HTERT RPE-1 (cell line): ENCODE results near the gene GRXCR2.
"Not testable (repeated sequence)": the region's sequence is repeated elsewhere in the genome, so short reads cannot be mapped to it uniquely, and the experiment has no call there.

Source experiments
- in situ Hi-C: fragments of 300-500 bp; cut with MboI; formaldehyde crosslinking; loops from 4 replicates; pipeline ENCODE4 v1.14.3; 2020; ENCODE audit warnings: low sequenced_read_pairs

GRXCR2 gene

GRCh38 chr5:145887976-145888574 lies 15.3 kb upstream of the GRXCR2 start:
- in situ Hi-C loops = no loop called here

GRCh38 chr5:145887217-145887616 lies 14.4 kb upstream of the GRXCR2 start:
- in situ Hi-C loops = no loop called here

- in situ Hi-C loops = no loop called here
These were observed 2.0 kb upstream of the GRXCR2 start for GRCh38 chr5:145874765-145875164.

- in situ Hi-C loops = no loop called here
These were observed 328 bp downstream of the GRXCR2 start for GRCh38 chr5:145872486-145872885.

GRCh38 chr5:145869753-145870152 lies 3.1 kb downstream of the GRXCR2 start:
- in situ Hi-C loops = no loop called here

GRCh38 chr5:145867806-145868205 lies 5.0 kb downstream of the GRXCR2 start:
- in situ Hi-C loops = no loop called here

GRCh38 chr5:145864432-145864831 lies 8.4 kb downstream of the GRXCR2 start:
- in situ Hi-C loops = not testable (repeated sequence)

GRCh38 chr5:145863003-145863402 lies 9.8 kb downstream of the GRXCR2 start:
- in situ Hi-C loops = no loop called here

- in situ Hi-C loops = no loop called here
These were observed 12.9 kb downstream of the GRXCR2 start for GRCh38 chr5:145859897-145860296.

- in situ Hi-C loops = no loop called here
These were observed 13.4 kb downstream of the GRXCR2 start for GRCh38 chr5:145859453-145859852.

- in situ Hi-C loops = no loop called here
These were observed 13.9 kb downstream of the GRXCR2 start for GRCh38 chr5:145858959-145859358.

GRCh38 chr5:145856285-145856818 lies 16.5 kb downstream of the GRXCR2 start:
- in situ Hi-C loops = no loop called here

GRCh38 chr5:145855763-145856267 lies 17.0 kb downstream of the GRXCR2 start:
- in situ Hi-C loops = no loop called here

- in situ Hi-C loops = no loop called here
These were observed 18.1 kb downstream of the GRXCR2 start for GRCh38 chr5:145854651-145855258.

GRCh38 chr5:145853781-145854376 lies 18.9 kb downstream of the GRXCR2 start:
- in situ Hi-C loops = no loop called here

GRCh38 chr5:145852990-145853389 lies 19.8 kb downstream of the GRXCR2 start:
- in situ Hi-C loops = no loop called here

- in situ Hi-C loops = no loop called here
These were observed 24.0 kb downstream of the GRXCR2 start for GRCh38 chr5:145848854-145849253.

GRCh38 chr5:145847499-145848497 lies 25.0 kb downstream of the GRXCR2 start:
- in situ Hi-C loops = no loop called here

- in situ Hi-C loops = no loop called here
These were observed 26.7 kb downstream of the GRXCR2 start for GRCh38 chr5:145846081-145846480.

- in situ Hi-C loops = no loop called here
These were observed 31.5 kb downstream of the GRXCR2 start for GRCh38 chr5:145841299-145841698.
